A549 treated with Mapracorat at 1 μM for 4 hours (cell line): Measurements from ENCODE around the gene ZNF552. TPM values are rescaled to one million over a fixed set of nuclear protein-coding genes. Genes with fewer than 3 reads are reported as not detected.

Source experiments
- total RNA-seq: library from RNA; stranded (reverse); fragments of 200-300 nt; extraction: Qiagen RNA extraction; gene quantifications from 5 replicates; pipeline ENCODE4 v1.2.3, GENCODE V29; 2022

The ZNF552 gene
- 4.8 to 6.0 TPM (median 5.3 TPM) in 5 replicates for total RNA-seq

DNA sequence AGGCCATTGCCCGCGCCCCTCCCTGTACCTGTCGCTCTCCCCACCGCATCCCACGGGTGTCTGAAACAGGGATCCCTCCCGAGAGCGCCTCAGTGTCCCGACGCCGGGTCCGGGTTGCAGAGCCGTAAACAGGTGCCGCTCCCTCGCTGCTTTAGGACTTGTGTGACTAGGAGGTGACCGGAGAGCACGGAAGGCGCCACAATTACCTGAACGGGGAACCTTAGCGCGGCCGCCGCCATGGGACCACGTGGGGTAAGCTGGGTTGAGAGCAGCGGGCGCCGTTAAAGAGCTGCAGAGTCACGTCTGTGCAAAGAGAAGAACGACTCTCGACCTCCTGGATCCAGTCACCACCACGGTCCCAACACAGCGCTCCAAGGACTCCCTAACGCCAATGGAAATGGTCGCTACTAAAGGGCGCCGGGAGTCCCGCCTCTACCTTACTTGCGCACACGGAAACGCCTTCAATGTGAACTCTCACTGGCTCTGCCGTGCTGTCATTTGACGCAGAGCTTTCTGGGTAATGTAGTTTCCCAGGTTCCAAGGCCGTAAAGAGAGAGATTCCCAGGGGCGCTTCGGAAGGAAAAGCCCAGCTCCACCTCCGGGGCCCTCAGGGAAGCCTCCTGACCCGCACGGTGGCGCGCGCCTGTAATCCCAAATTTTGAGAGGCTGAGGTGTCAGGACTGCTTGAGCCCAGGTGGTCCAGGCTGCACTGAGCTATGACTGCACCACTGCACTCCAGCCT lies at the start of gene ZNF552:
Gene ZNF552, minus strand, starts transcription at position 409 of the 742 bp plus-strand sequence. Its CDS starts 170 bp downstream, at position 239.

DNA sequence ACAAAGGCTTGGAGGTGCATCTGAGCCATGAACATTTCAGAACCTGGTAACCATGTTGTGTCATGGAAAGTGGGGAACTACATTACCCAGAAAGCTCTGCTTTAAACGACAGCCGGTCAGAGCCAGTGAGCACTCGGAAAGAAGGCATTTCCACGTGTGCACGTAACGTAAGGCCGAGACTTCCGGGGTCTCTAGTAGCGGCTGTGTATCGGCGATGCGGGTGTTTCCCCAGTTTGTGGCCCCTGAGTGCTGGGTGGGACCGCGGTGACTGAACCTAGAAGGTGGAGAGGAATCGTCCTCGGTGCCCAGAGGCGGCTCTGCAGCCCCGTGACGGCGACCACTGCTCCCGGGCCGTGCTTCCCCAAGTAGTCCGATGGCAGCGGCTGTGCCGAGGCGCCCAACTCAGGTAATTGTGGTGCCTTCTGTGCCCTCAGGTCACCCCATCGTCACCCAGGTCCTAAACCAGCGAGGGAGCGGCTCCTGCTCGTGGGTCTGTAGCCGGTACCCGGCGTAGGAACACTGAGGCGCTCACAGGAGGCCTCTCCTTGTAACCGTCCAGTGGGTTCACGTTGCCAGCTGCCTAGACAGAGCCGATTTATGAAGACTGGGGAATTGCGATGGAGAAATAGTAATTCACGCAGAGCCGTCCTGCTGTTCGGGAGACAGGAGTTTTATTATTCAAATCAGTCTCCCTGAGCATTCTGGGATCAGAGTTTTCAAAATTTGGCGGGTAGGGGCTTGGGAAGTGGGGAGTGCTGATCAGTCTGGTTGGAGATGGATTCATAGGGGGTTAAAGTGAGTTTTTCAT lies 35.2 kb upstream of the ZNF552 start, which contains the start of gene ZNF587:
Gene ZNF587, plus strand, starts transcription at position 194 of the 808 bp plus-strand sequence. Its CDS starts 180 bp downstream, at position 374.

DNA sequence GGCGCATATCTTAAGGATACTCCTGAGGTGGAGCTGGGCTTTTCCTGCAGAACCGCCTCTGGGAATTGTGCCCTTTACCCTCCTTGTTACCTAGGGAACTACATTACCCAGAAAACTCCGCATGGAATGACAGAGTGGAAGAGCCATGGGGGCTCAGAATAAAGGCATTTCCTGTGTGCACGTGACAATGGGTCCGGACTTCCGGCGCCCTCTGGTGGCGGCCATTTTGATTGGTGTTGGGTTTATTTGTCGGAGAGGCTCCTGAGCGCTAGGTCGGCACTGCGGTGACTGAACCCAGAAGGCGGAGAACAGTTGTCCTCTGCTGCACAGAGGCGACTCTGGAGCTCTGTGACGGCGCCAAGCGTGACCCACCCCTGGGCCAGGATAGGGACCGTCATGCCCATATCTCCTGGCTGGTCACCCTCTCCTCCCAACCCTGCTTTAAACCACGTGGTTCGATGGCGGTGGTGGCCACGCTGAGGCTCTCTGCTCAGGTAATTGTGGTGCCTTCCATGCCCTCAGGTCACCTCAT lies 15.4 kb upstream of the ZNF552 start, which contains the start of gene ZNF587B:
Gene ZNF587B, plus strand, starts transcription at position 229 of the 532 bp plus-strand sequence. Its CDS starts 230 bp downstream, at position 459.

DNA sequence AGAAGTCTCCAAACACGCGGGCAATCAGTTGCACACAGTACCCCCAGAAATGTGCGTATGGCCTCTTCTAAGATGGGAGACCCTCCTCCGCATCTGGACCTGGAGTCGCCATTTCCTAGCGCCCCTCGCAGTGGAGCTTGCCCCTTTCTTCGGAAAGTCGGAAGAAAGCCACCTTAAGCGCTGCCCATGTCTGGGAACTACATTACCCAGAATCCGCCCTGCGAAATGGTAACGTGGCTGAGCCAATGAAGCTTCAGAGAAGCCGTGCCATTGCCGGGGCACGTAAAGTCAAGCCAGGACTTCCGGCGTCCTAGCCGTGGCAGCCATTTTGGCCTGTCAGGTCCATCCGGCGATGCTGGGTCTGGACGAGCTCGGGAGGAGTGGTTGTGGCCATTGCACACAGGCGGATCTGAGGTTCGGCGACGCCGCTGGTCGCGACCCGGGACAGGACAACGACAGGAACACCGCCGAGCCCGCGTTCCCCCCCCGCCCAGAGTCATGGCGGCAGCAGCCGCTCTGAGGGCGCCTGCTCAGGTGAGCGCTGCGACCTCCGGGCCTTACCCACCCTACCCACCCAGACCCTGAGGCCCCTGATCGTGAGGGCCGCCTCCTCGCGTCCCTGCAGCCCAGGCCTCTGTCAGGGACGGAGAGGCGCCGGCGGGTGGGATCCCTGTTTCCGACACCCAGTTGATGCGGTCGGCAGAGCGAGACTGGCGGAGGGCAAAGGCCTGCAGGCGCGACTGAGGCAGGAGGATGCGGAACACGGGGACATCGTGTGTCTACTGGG lies 45.2 kb downstream of the ZNF552 start, which contains the start of gene ZNF586:
Gene ZNF586, plus strand, starts transcription at position 332 of the 787 bp plus-strand sequence. Its CDS starts 167 bp downstream, at position 499.

Other genes with a start within 250 kb of the ZNF552 start
- gene ZNF416, start 236.0 kb downstream of the ZNF552 start, total RNA-seq = 3.4 to 5.0 TPM (median 4.2 TPM) in 5 replicates
- gene ZIK1, start 230.8 kb downstream of the ZNF552 start, total RNA-seq = not detected in 5 replicates
- gene ZNF530, start 215.0 kb downstream of the ZNF552 start, total RNA-seq = 4.7 to 5.7 TPM (median 5.1 TPM) in 5 replicates
- gene ZNF134, start 200.7 kb downstream of the ZNF552 start, total RNA-seq = 8.3 to 9.8 TPM (median 8.7 TPM) in 5 replicates
- gene ZNF211, start 181.7 kb downstream of the ZNF552 start, total RNA-seq = 5.3 to 6.7 TPM (median 5.8 TPM) in 5 replicates
- gene ZSCAN4, start 146.0 kb downstream of the ZNF552 start, total RNA-seq = not detected in 5 replicates
- gene ZNF551, start 132.9 kb downstream of the ZNF552 start, total RNA-seq = 4.4 to 6.7 TPM (median 5.3 TPM) in 5 replicates
- not detected in 5 replicates for gene ZNF154, start 105.7 kb downstream of the ZNF552 start, total RNA-seq
- 0.83 to 1.2 TPM (median 1.1 TPM) in 5 replicates for gene ZNF671, start 87.3 kb downstream of the ZNF552 start, total RNA-seq
- 4.0 to 6.8 TPM (median 5.0 TPM) in 5 replicates for gene ZNF776, start 68.1 kb downstream of the ZNF552 start, total RNA-seq
- gene ZNF586, start 45.2 kb downstream of the ZNF552 start, total RNA-seq = 5.4 to 7.2 TPM (median 6.4 TPM) in 5 replicates
- 7.4 to 8.8 TPM (median 7.7 TPM) in 5 replicates for gene ZNF587B, start 15.4 kb upstream of the ZNF552 start, total RNA-seq
- 4.5 to 8.3 TPM (median 6.6 TPM) in 5 replicates for gene ZNF587, start 34.9 kb upstream of the ZNF552 start, total RNA-seq
- 1.2 to 3.1 TPM (median 2.4 TPM) in 5 replicates for gene ZNF814, start 74.1 kb upstream of the ZNF552 start, total RNA-seq
- 2.6 to 4.1 TPM (median 3.2 TPM) in 5 replicates for gene ZNF417, start 101.7 kb upstream of the ZNF552 start, total RNA-seq
- gene ZNF418, start 120.5 kb upstream of the ZNF552 start, total RNA-seq = 0.52 to 1.7 TPM (median 1.1 TPM) in 5 replicates
- 0.85 to 1.4 TPM (median 1.1 TPM) in 5 replicates for gene ZNF256, start 132.8 kb upstream of the ZNF552 start, total RNA-seq
- gene C19orf18, start 159.6 kb upstream of the ZNF552 start, total RNA-seq = not detected in 5 replicates
- gene ZNF606, start 187.9 kb upstream of the ZNF552 start, total RNA-seq = 1.5 to 3.0 TPM (median 2.2 TPM) in 5 replicates
- not detected in 5 replicates for gene ZSCAN1, start 219.1 kb upstream of the ZNF552 start, total RNA-seq
- gene ZNF135, start 244.4 kb upstream of the ZNF552 start, total RNA-seq = not detected in 5 replicates